Neural cell (in vitro differentiated cells): ENCODE measurements around the gene DDX4. TPM values are rescaled to one million over a fixed set of nuclear protein-coding genes. Genes with fewer than 3 reads are reported as not detected.

Source experiments
- H2AFZ ChIP-seq: fragments of 200-600, 300-800 bp; sonication (generic), shearing (Covaris generic); 2 replicates; pipeline ENCODE4 v1.6.0; 2014; ENCODE audit warnings: low read depth, mild to moderate bottlenecking, antibody characterized with exemption, low read length, moderate library complexity
- H3F3A ChIP-seq: fragments of 200-600 bp; shearing (Covaris generic); 2 replicates; pipeline ENCODE4 v1.6.1; 2016; ENCODE audit warnings: mild to moderate bottlenecking, moderate library complexity, mixed read lengths, antibody characterized with exemption, low read length; ENCODE audit not compliant: insufficient read depth, poor library complexity, severe bottlenecking
- H3K27ac ChIP-seq: fragments of 200-600, 300-800 bp; sonication (generic), shearing (Covaris generic); 2 replicates; pipeline ENCODE4 v1.5.1; 2014; ENCODE audit warnings: mild to moderate bottlenecking, low read length, moderate library complexity
- H3K27me3 ChIP-seq: fragments of 300-800, 200-600 bp; sonication (generic), shearing (Covaris generic); 2 replicates; pipeline ENCODE4 v1.6.0; 2014; ENCODE audit warnings: mild to moderate bottlenecking, low read depth, low read length, moderate library complexity; ENCODE audit not compliant: insufficient read depth
- H3K36me3 ChIP-seq: fragments of 300-800, 200-600 bp; sonication (generic), shearing (Covaris generic); 2 replicates; pipeline ENCODE4 v1.5.1; 2014; ENCODE audit warnings: mild to moderate bottlenecking, antibody characterized with exemption, low read length, moderate library complexity; ENCODE audit not compliant: insufficient read depth
- H3K4me2 ChIP-seq: fragments of 300-800, 200-600 bp; sonication (generic), shearing (Covaris generic); 2 replicates; pipeline ENCODE4 v1.6.0; 2014; ENCODE audit warnings: mild to moderate bottlenecking, low read length
- H3K4me3 ChIP-seq: fragments of 300-800, 200-600 bp; sonication (generic), shearing (Covaris generic); 2 replicates; pipeline ENCODE4 v1.5.1; 2014; ENCODE audit warnings: mild to moderate bottlenecking, low read length, moderate library complexity
- H3K79me2 ChIP-seq: fragments of 200-600 bp; shearing (Covaris generic); replicated peaks from 2 replicates; pipeline ENCODE4 v1.6.0; 2014; ENCODE audit warnings: mild to moderate bottlenecking, low read length, moderate library complexity; ENCODE audit not compliant: insufficient read depth
- H3K9ac ChIP-seq: fragments of 300-800, 200-600 bp; sonication (generic), shearing (Covaris generic); 2 replicates; pipeline ENCODE4 v1.6.1; 2016; ENCODE audit warnings: mild to moderate bottlenecking, low read length, mixed read lengths
- H3K9me2 ChIP-seq: fragments of 200-600 bp; shearing (Covaris generic); 2 replicates; pipeline ENCODE4 v1.6.1; 2016; ENCODE audit warnings: mild to moderate bottlenecking, low read length, mixed read lengths; ENCODE audit not compliant: insufficient read depth
- H3K9me3 ChIP-seq: fragments of 200-600, 300-800 bp; sonication (generic), shearing (Covaris generic); 2 replicates; pipeline ENCODE4 v1.6.1; 2016; ENCODE audit warnings: mild to moderate bottlenecking, mixed run types, low read length, moderate library complexity, mixed read lengths
- H4K20me1 ChIP-seq: fragments of 200-600 bp; shearing (Covaris generic); 2 replicates; pipeline ENCODE4 v1.6.1; 2016; ENCODE audit warnings: mild to moderate bottlenecking, mixed run types; ENCODE audit not compliant: insufficient read depth
- CTCF ChIP-seq: fragments of 450-650 bp; IDR thresholded peaks from 2 replicates; pipeline ENCODE4 v1.5.1; 2014; ENCODE audit warnings: antibody characterized with exemption, mild to moderate bottlenecking, moderate library complexity; ENCODE audit not compliant: poor library complexity, severe bottlenecking
- EP300 ChIP-seq: fragments of 450-650 bp; conservative IDR thresholded peaks from 2 replicates; pipeline ENCODE4 v1.6.1; 2014; ENCODE audit warnings: antibody characterized with exemption, mild to moderate bottlenecking, moderate library complexity; ENCODE audit not compliant: poor library complexity, severe bottlenecking
- EZH2 ChIP-seq: fragments of 200-600, 300-800 bp; shearing (Covaris generic), sonication (generic); IDR thresholded peaks from 2 replicates; pipeline ENCODE4 v1.6.1; 2014; ENCODE audit warnings: antibody characterized with exemption, low read length, borderline replicate concordance, mild to moderate bottlenecking; ENCODE audit not compliant: insufficient read depth, poor library complexity, severe bottlenecking
- MXI1 ChIP-seq: fragments of 450-650 bp; conservative IDR thresholded peaks from 2 replicates; pipeline ENCODE4 v1.6.1; 2014; ENCODE audit warnings: antibody characterized with exemption, mild to moderate bottlenecking; ENCODE audit not compliant: poor library complexity, severe bottlenecking
- POLR2AphosphoS5 ChIP-seq: IDR thresholded peaks from 2 replicates; pipeline ENCODE4 v1.6.1; 2012
- RAD21 ChIP-seq: fragments of 450-650 bp; conservative IDR thresholded peaks from 2 replicates; pipeline ENCODE4 v1.6.1; 2014; ENCODE audit warnings: antibody characterized with exemption, mild to moderate bottlenecking, moderate library complexity
- REST ChIP-seq: IDR thresholded peaks from 2 replicates; pipeline ENCODE4 v1.6.1; 2012; ENCODE audit warnings: borderline replicate concordance
- SMC3 ChIP-seq: fragments of 450-650 bp; conservative IDR thresholded peaks from 2 replicates; pipeline ENCODE4 v1.6.1; 2014; ENCODE audit warnings: antibody characterized with exemption, mild to moderate bottlenecking, moderate library complexity; ENCODE audit not compliant: poor library complexity
- TAF1 ChIP-seq: IDR thresholded peaks from 2 replicates; pipeline ENCODE4 v1.6.1; 2012; ENCODE audit warnings: low read depth
- polyA plus RNA-seq: library from polyadenylated mRNA; depleted of rRNA; stranded (reverse); fragments of >200 nt; gene quantifications from 2 replicates; pipeline ENCODE4 v1.2.3, GENCODE V29; 2014

DDX4 gene
- polyA plus RNA-seq, 1 donor from 2014 or later = 0.43 TPM

- no peak overlapping the region for H3K4me2 ChIP-seq
- H3K9me2 ChIP-seq = no peaks in the 10 kb centered on the region
- H3K4me3 ChIP-seq = no peak overlapping the region
- no peak overlapping the region for H3K9ac ChIP-seq
- H3K27ac ChIP-seq = no peak overlapping the region
- no peaks in the 10 kb centered on the region for H3F3A ChIP-seq
- H3K79me2 ChIP-seq = no peaks in the 10 kb centered on the region
- no peaks in the 10 kb centered on the region for H3K9me3 ChIP-seq
- peaks cover 2% of the 10 kb centered on the region for H3K27me3 ChIP-seq
- no peak overlapping the region for H2AFZ ChIP-seq
- H4K20me1 ChIP-seq = no peaks in the 10 kb centered on the region
- H3K36me3 ChIP-seq = no peaks in the 10 kb centered on the region
- TF ChIP-seq REST = no peak
- TF ChIP-seq MXI1 = no peak
- TF ChIP-seq EP300 = no peak
- TF ChIP-seq SMC3 = no peak
These were observed 78.5 kb downstream of the DDX4 start for GRCh38 chr5:55816342-55816741.

- H3K36me3 ChIP-seq = no peaks in the 10 kb centered on the region
- TF ChIP-seq SMC3 = no peak
- TF ChIP-seq POLR2AphosphoS5 = no peak
- TF ChIP-seq TAF1 = no peak
- no peak for TF ChIP-seq EP300
- no peak for TF ChIP-seq CTCF
- no peak for TF ChIP-seq EZH2
- TF ChIP-seq RAD21 = no peak
- TF ChIP-seq MXI1 = no peak
- no peak for TF ChIP-seq REST
- no peak overlapping the region for H3K27ac ChIP-seq
- H3K9me2 ChIP-seq = no peaks in the 10 kb centered on the region
- H3K4me3 ChIP-seq = no peak overlapping the region
- H3K4me2 ChIP-seq = no peak overlapping the region
- H3K9ac ChIP-seq = no peak overlapping the region
- H2AFZ ChIP-seq = no peak overlapping the region
- H3K27me3 ChIP-seq = peaks cover 8% of the 10 kb centered on the region
- no peaks in the 10 kb centered on the region for H4K20me1 ChIP-seq
- H3F3A ChIP-seq = no peaks in the 10 kb centered on the region
- no peaks in the 10 kb centered on the region for H3K9me3 ChIP-seq
- no peaks in the 10 kb centered on the region for H3K79me2 ChIP-seq
These were observed 79.2 kb downstream of the DDX4 start for GRCh38 chr5:55817030-55817429.
